HepG2 (cell line): ENCODE data around the gene PLEKHG4B. TPM values are rescaled to one million over a fixed set of nuclear protein-coding genes. Genes with fewer than 3 reads are reported as not detected.
A peak's percentile ranks its signal among the peaks of the same experiment; 100 is the strongest.
"Not testable (repeated sequence)": the region's sequence is repeated elsewhere in the genome, so short reads cannot be mapped to it uniquely, and the experiment has no call there.

Experiments
- ATAC-seq: fragments of 200-7000 bp; cut with Tn5 transposase; 3 replicates; pipeline ENCODE4 v1.9.1; 2020; ENCODE audit warnings: mild to moderate bottlenecking, moderate library complexity
- BruUV-seq: library from RNA; stranded (reverse); fragments of 400-500 nt; replicated peaks from 2 replicates; lab custom pipeline; 2021; lab: Mats Ljungman, UMichigan
- CTCF ChIA-PET: fragments of 300-600 bp; formaldehyde crosslinking; extraction: SDS; loops from one replicate; lab custom pipeline; 2021; ENCODE audit warnings: low total read pairs, inconsistent platforms, low intra/inter-chr PET ratio; lab: Yijun Ruan, JAX
- POLR2A ChIA-PET: fragments of 350-600 bp; sonication (Branson Sonifier 250); formaldehyde crosslinking; loops from one replicate; lab custom pipeline; 2020; ENCODE audit warnings: antibody characterized with exemption, inconsistent platforms; lab: Yijun Ruan, JAX
- DNase-seq: peaks from one replicate; pipeline ENCODE4 v3.0.0-alpha.2; 2015; ENCODE audit warnings: low spot score
- FAIRE-seq: peaks from 3 replicates; lab custom pipeline; 2011; peaks lifted over from hg19 to GRCh38; lab: Jason Lieb, UNC
- H2AFZ ChIP-seq: one replicate; pipeline ENCODE4 v1.6.1; 2011; ENCODE audit warnings: low read length, inconsistent platforms
- H3K27ac ChIP-seq: fragments of 300-600 bp; 3 replicates; pipeline ENCODE4 v1.8.0; 2011; ENCODE audit warnings: mixed run types, mild to moderate bottlenecking, mixed read lengths, low read length, inconsistent platforms; ENCODE audit not compliant: insufficient read depth; ENCODE audit errors: extremely low read length
- H3K27me3 ChIP-seq, 2 experiments: fragments of 200-600 bp in 1 of 2; 2 replicates in 1 of 2; 3 replicates in 1 of 2; pipeline versions ENCODE4 v1.6.0 to v1.8.0; 2011; ENCODE audit warnings: low read length in 2 of 2, mild to moderate bottlenecking in 2 of 2, moderate library complexity in 2 of 2, inconsistent platforms in 1 of 2; ENCODE audit not compliant: insufficient read depth in 2 of 2, control insufficient read depth in 1 of 2
- H3K36me3 ChIP-seq, 2 experiments: fragments of 200-600 bp in 1 of 2; replicated peaks in 1 of 2; 2 replicates in 1 of 2; 3 replicates in 1 of 2; pipeline versions ENCODE4 v1.5.1 to v1.8.0; 2011; ENCODE audit warnings: low read length in 2 of 2, inconsistent platforms in 1 of 2; ENCODE audit not compliant: insufficient read depth in 2 of 2, control insufficient read depth in 1 of 2
- H3K4me1 ChIP-seq: 2 replicates; pipeline ENCODE4 v1.5.1; 2012; ENCODE audit warnings: low read length, inconsistent platforms; ENCODE audit not compliant: insufficient read depth
- H3K4me2 ChIP-seq: 2 replicates; pipeline ENCODE4 v1.6.0; 2011; ENCODE audit warnings: low read depth, low read length, inconsistent platforms
- H3K4me3 ChIP-seq, 3 experiments: fragments of 200-600 bp in 1 of 3; sonication (generic), shearing (Covaris generic) in 1 of 3; replicated peaks in 1 of 3; 2 replicates each; pipeline ENCODE4 v1.5.1; 2011 to 2016; ENCODE audit warnings: low read length in 3 of 3, inconsistent platforms in 2 of 3, low read depth in 2 of 3, mild to moderate bottlenecking in 2 of 3, control low read depth in 1 of 3, mixed read lengths in 1 of 3; ENCODE audit not compliant: insufficient read depth in 1 of 3
- H3K79me2 ChIP-seq: one replicate; pipeline ENCODE4 v1.6.1; 2011; ENCODE audit warnings: low read length, inconsistent platforms; ENCODE audit not compliant: insufficient read depth
- H3K9ac ChIP-seq: 2 replicates; pipeline ENCODE4 v1.6.0; 2011; ENCODE audit warnings: mild to moderate bottlenecking, low read depth, low read length, inconsistent platforms; ENCODE audit not compliant: insufficient read depth
- H3K9me3 ChIP-seq: 2 replicates; pipeline ENCODE4 v1.5.1; 2012; ENCODE audit warnings: mild to moderate bottlenecking, low read length
- H4K20me1 ChIP-seq: 2 replicates; pipeline ENCODE4 v1.6.0; 2011; ENCODE audit warnings: inconsistent platforms, mild to moderate bottlenecking, low read length, moderate library complexity; ENCODE audit not compliant: insufficient read depth
- ATRX ChIP-seq: sonication (generic); formaldehyde crosslinking; IDR thresholded peaks from 2 replicates; pipeline ENCODE4 v1.4.0; 2020; ENCODE audit warnings: missing genetic modification reagents, borderline replicate concordance
- EHMT2 ChIP-seq: fragments of 200-600 bp; sonication (generic); IDR thresholded peaks from 2 replicates; pipeline ENCODE4 v1.7.0; 2017; ENCODE audit warnings: antibody characterized with exemption, low read depth, low read length, borderline replicate concordance
- FOXK2 ChIP-seq: fragments of 450-650 bp; IDR thresholded peaks from 2 replicates; pipeline ENCODE4 v1.6.1; 2016
- MIER2 ChIP-seq: IDR thresholded peaks from 2 replicates; pipeline ENCODE4 v1.6.1; 2016; ENCODE audit warnings: missing biosample characterization, missing genetic modification reagents
- PHF21A ChIP-seq: sonication (generic); formaldehyde crosslinking; IDR thresholded peaks from 2 replicates; pipeline ENCODE4 v1.5.0; 2020; ENCODE audit warnings: mild to moderate bottlenecking, missing genetic modification reagents
- ZNF737 ChIP-seq: sonication (generic); formaldehyde crosslinking; IDR thresholded peaks from 2 replicates; pipeline ENCODE4 v1.5.0; 2020; ENCODE audit warnings: missing genetic modification reagents, mild to moderate bottlenecking, borderline replicate concordance
- ZSCAN9 ChIP-seq: IDR thresholded peaks from 2 replicates; pipeline ENCODE4 v1.6.1; 2016; ENCODE audit warnings: borderline replicate concordance
- WGBS: methylation state at CpG from one replicate; pipeline ENCODE4 v1.1.6; 2017; ENCODE audit warnings: low lambda C conversion rate; 5-methylcytosine and 5-hydroxymethylcytosine counted together
- in situ Hi-C: cut with HindIII; loops from 2 replicates; pipeline ENCODE4 v1.10.0; 2017; ENCODE audit warnings: low pct_unique_long_range_greater_than_20kb; ENCODE audit not compliant: extremely low pct_ligation_motif_present
- intact Hi-C: fragments of 100-400 bp; cut with micrococcal nuclease; formaldehyde crosslinking; loops from one replicate; pipeline ENCODE4 v1.10.0; 2022; ENCODE audit not compliant: unreplicated experiment
- polyA plus RNA-seq, 8 experiments: library from polyadenylated mRNA; depleted of rRNA in 3 of 8; stranded (reverse) in 7 of 8; unstranded in 1 of 8; fragments of >200 nt; fragmentation: Illumina TruSeq in 4 of 8; extraction: Trizol in 4 of 8; gene quantifications; 2 replicates each; pipeline versions ENCODE4 v1.2.1 to v1.2.3, GENCODE V29; 2011 to 2016; ENCODE audit warnings: low read depth in 4 of 8, missing spikeins in 1 of 8, mixed read lengths in 1 of 8; ENCODE audit not compliant: insufficient read depth in 1 of 8
- total RNA-seq, 5 experiments: library from RNA; depleted of rRNA; stranded (reverse); fragments of >200 nt; fragmentation: Illumina TruSeq; extraction: Trizol; gene quantifications; 2 replicates each; pipeline ENCODE4 v1.2.3, GENCODE V29; 2016; ENCODE audit warnings: low read depth in 1 of 5
- TF ChIP-seq, protein P1 (sequence below): sonication (generic); formaldehyde crosslinking; IDR thresholded peaks from 2 replicates; pipeline ENCODE4 v1.5.0; 2020; ENCODE audit warnings: mild to moderate bottlenecking, missing genetic modification reagents, borderline replicate concordance
- TF ChIP-seq, protein P2 (sequence below), 2 experiments: IDR thresholded peaks; 2 replicates each; pipeline ENCODE4 v1.6.1; 2011 to 2012; ENCODE audit warnings: low read length in 2 of 2, borderline replicate concordance in 1 of 2, low read depth in 1 of 2, mild to moderate bottlenecking in 1 of 2, moderate library complexity in 1 of 2

Gene PLEKHG4B
- total and polyA plus RNA-seq, 2 of the 13 experiments (the other 11 are each of a cell fraction or from before 2014, with no cell fraction given), result 0.09 TPM; not detected in 1

DNA sequence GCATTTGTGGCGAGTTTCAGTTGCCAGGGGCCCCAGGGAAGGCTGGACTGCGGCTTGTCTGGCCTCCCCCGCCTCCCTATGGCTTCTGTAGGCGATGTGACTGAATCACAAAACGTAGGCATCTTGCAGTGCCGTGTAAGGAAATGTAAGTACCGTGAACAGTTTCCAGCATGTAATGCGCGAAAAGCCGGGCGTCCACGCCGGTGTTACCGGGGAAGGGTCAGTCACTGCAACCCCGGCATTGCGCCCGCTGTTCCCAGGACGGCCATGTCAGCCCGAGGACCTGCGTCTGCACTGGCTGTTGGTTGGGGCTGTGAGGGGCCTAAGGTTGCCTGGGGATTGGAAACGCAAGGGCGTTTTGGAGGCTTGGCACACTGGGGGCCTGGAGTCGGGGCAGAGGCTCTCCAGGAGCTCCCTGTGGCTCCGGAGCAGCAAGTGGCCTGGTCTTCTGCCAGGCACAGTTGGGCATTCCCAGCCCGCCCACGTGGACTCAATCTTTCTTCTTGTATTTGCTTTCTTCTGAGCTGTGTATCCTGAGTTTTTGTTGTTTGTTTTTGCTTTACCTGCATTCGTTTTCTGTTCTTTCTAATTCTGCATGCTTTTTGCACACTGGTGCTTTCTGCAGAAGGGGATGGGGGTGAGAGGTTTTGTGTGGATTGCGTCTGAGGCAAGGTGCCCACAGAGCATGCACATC lies 36.9 kb upstream of the PLEKHG4B start (continued):
- TF ChIP-seq, protein P1, sequence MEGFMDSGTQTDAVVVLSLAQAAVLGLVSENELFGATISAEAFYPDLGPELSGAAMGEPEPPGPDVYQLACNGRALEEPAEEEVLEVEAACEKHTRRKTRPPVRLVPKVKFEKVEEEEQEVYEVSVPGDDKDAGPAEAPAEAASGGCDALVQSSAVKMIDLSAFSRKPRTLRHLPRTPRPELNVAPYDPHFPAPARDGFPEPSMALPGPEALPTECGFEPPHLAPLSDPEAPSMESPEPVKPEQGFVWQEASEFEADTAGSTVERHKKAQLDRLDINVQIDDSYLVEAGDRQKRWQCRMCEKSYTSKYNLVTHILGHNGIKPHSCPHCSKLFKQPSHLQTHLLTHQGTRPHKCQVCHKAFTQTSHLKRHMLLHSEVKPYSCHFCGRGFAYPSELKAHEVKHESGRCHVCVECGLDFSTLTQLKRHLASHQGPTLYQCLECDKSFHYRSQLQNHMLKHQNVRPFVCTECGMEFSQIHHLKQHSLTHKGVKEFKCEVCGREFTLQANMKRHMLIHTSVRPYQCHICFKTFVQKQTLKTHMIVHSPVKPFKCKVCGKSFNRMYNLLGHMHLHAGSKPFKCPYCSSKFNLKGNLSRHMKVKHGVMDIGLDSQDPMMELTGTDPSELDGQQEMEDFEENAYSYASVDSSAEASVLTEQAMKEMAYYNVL (CRISPR knock-in tag), result no peak
- TF ChIP-seq PHF21A (CRISPR knock-in tag) (no peak), FOXK2 (no peak)

DNA sequence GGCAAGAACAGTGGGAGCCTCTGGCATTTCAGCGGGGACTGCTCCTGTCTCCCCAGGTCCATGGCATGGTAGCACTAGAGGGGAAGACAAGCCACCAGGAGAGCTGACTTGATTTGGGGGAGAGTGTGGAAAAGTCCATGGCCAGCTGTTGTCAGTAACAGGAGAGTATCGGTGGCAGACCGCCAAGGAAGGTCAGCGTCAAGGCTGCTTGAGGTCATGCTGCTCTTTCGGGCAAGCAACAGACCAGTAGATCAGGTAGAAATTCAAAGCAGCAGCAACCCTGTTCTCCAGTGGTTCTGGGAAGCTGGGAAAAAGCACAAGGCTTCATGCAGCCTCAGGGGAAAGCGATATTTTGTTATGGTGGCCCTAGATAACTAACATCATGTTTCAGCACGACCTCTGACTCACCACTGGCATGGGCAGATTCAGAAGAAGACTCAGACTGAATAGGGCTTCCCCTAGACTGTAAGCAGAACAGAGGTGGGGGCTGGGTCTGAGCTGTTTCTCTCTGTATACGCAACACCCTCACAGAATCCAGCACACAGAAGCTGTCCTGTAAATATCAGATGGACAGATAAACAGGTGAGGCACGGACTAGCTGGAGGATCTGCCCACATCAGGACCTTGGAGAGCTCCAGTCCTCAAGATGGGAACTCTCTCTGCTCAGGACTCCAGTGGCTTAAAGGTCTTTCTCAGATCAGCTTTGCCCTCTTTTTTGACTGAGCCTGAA lies 35.2 kb upstream of the PLEKHG4B start:
- ChIA-PET CTCF (no interaction called here), POLR2A (no interaction called here)
- ATAC-seq (peak; percentile 34; the same call in 1 of the 3 replicates), DNase-seq (no peak), FAIRE-seq (no peak)
- peak; percentile 73; the same call in 1 of the 2 replicates for TF ChIP-seq EHMT2
- TF ChIP-seq MIER2, result peak; percentile 93
- TF ChIP-seq ZSCAN9 (CRISPR knock-in tag), result 0 out of 2 replicates have a peak, but pooled peaks have one; percentile 50
- no peak for TF ChIP-seq ZNF737
- no peak for TF ChIP-seq ATRX (CRISPR knock-in tag)
- TF ChIP-seq, protein P2, sequence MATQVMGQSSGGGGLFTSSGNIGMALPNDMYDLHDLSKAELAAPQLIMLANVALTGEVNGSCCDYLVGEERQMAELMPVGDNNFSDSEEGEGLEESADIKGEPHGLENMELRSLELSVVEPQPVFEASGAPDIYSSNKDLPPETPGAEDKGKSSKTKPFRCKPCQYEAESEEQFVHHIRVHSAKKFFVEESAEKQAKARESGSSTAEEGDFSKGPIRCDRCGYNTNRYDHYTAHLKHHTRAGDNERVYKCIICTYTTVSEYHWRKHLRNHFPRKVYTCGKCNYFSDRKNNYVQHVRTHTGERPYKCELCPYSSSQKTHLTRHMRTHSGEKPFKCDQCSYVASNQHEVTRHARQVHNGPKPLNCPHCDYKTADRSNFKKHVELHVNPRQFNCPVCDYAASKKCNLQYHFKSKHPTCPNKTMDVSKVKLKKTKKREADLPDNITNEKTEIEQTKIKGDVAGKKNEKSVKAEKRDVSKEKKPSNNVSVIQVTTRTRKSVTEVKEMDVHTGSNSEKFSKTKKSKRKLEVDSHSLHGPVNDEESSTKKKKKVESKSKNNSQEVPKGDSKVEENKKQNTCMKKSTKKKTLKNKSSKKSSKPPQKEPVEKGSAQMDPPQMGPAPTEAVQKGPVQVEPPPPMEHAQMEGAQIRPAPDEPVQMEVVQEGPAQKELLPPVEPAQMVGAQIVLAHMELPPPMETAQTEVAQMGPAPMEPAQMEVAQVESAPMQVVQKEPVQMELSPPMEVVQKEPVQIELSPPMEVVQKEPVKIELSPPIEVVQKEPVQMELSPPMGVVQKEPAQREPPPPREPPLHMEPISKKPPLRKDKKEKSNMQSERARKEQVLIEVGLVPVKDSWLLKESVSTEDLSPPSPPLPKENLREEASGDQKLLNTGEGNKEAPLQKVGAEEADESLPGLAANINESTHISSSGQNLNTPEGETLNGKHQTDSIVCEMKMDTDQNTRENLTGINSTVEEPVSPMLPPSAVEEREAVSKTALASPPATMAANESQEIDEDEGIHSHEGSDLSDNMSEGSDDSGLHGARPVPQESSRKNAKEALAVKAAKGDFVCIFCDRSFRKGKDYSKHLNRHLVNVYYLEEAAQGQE (IDR thresholded peaks at IDR 0.05; ENCODE audit: borderline replicate concordance in 1 of 2, low read depth in 1 of 2, low read length in 2 of 2), result peak; percentile 77 to 95
- H3K79me2 ChIP-seq, result no peaks in the 10 kb centered on the region
- in situ Hi-C loops, result no loop called here
- no peaks in the 10 kb centered on the region for H3K4me1 ChIP-seq
- no TSS peak for BruUV-seq
- no peak overlapping the region for H3K27ac ChIP-seq
- intact Hi-C loops, result no loop called here
- H3K9me3 ChIP-seq, result no peaks in the 10 kb centered on the region
- H3K27me3 ChIP-seq, result peaks cover 1 to 15% of the 10 kb centered on the region in 2 experiments; a peak in 3 of 5 replicates
- no peak overlapping the region for H3K4me3 ChIP-seq
- no peak overlapping the region for H2AFZ ChIP-seq
- no peaks in the 10 kb centered on the region for H3K36me3 ChIP-seq
- no peak overlapping the region for H3K9ac ChIP-seq
- WGBS, result 22% methylated on average over 9 of the region's 9 CpGs
- H3K4me2 ChIP-seq, result no peak overlapping the region
- H4K20me1 ChIP-seq, result no peaks in the 10 kb centered on the region

DNA sequence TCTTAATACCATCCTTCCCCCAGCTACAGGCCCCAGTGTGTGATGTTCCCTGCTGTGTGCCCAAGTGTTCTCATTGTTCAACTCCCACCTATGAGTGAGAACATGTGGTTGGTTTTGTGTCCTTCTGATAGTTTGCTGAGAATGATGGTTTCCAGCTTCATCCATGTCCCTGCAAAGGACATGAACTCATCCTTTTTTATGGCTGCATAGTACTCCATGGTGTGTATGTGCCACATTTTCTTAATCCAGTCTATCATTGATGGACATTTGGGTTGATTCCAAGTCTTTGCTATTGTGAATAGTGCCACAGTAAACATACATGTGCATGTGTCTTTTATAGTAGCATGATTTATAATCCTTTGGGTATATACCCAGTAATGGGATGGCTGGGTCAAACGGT lies 31.7 kb upstream of the PLEKHG4B start:
- H4K20me1 ChIP-seq, H3K4me2 ChIP-seq, H3K27ac ChIP-seq, H3K36me3 ChIP-seq, ATAC-seq, FAIRE-seq, H3K9ac ChIP-seq, in situ Hi-C loops, H3K4me1 ChIP-seq, CTCF ChIA-PET, H3K79me2 ChIP-seq, H3K9me3 ChIP-seq, H3K4me3 ChIP-seq, H2AFZ ChIP-seq, POLR2A ChIA-PET, DNase-seq, H3K27me3 ChIP-seq, intact Hi-C loops, BruUV-seq: not testable (repeated sequence)
- 0% methylated on average over 1 of the region's 1 CpG for WGBS
